ENCODE data around the gene SHQ1. TPM values are rescaled to one million over a fixed set of nuclear protein-coding genes. Genes with fewer than 3 reads are reported as not detected.

SHQ1 gene
- total and polyA plus RNA-seq, 2 donors, result 17.4 to 22.6 TPM

GRCh38 chr3:72702390-72702789 lies 145.9 kb downstream of the SHQ1 start:
- no peaks in the 10 kb centered on the region for H3K4me1 ChIP-seq (ENCODE audit: control insufficient read depth in 2 of 2, insufficient read depth in 2 of 2, low read length in 2 of 2)
- no peak for DNase-seq (ENCODE audit: low read depth in 6 of 9, low spot score in 9 of 9)
- 98% methylated on average over 7 of the region's 7 CpGs for WGBS
- H3K36me3 ChIP-seq (ENCODE audit: control insufficient read depth in 2 of 2, insufficient read depth in 2 of 2, low read length in 1 of 2), result no peaks in the 10 kb centered on the region
- no peak overlapping the region for H3K4me3 ChIP-seq (ENCODE audit: low read length in 2 of 2)
- H3K27ac ChIP-seq (ENCODE audit: low read depth in 1 of 2, low read length in 1 of 2), result no peak overlapping the region
- H3K27me3 ChIP-seq (ENCODE audit: control insufficient read depth in 2 of 2, insufficient read depth in 1 of 2, low read length in 1 of 2), result no peaks in the 10 kb centered on the region
- H3K9me3 ChIP-seq (ENCODE audit: control insufficient read depth in 2 of 2, insufficient read depth in 1 of 2, low read length in 1 of 2), result no peaks in the 10 kb centered on the region

GRCh38 chr3:72700106-72700505 lies 148.1 kb downstream of the SHQ1 start:
- Histone ChIP-seq H3K9me3 (ENCODE audit: control insufficient read depth in 2 of 2, insufficient read depth in 1 of 2, low read length in 1 of 2) (no peaks in the 10 kb centered on the region), H3K27ac (ENCODE audit: low read depth in 1 of 2, low read length in 1 of 2) (no peak overlapping the region), H3K27me3 (ENCODE audit: control insufficient read depth in 2 of 2, insufficient read depth in 1 of 2, low read length in 1 of 2) (no peaks in the 10 kb centered on the region), H3K4me1 (ENCODE audit: control insufficient read depth in 2 of 2, insufficient read depth in 2 of 2, low read length in 2 of 2) (no peaks in the 10 kb centered on the region), H3K36me3 (ENCODE audit: control insufficient read depth in 2 of 2, insufficient read depth in 2 of 2, low read length in 1 of 2) (no peaks in the 10 kb centered on the region), H3K4me3 (ENCODE audit: low read length in 2 of 2) (no peak overlapping the region)
- DNase-seq (ENCODE audit: low read depth in 6 of 9, low spot score in 9 of 9), result no peak
- 95% methylated on average over 2 of the region's 2 CpGs for WGBS

- no peaks in the 10 kb centered on the region for H3K4me1 ChIP-seq (ENCODE audit: control insufficient read depth in 2 of 2, insufficient read depth in 2 of 2, low read length in 2 of 2)
- no peak overlapping the region for H3K27ac ChIP-seq (ENCODE audit: low read depth in 1 of 2, low read length in 1 of 2)
- no peak for DNase-seq (ENCODE audit: low read depth in 6 of 9, low spot score in 9 of 9)
- no peaks in the 10 kb centered on the region for H3K27me3 ChIP-seq (ENCODE audit: control insufficient read depth in 2 of 2, insufficient read depth in 1 of 2, low read length in 1 of 2)
- H3K4me3 ChIP-seq (ENCODE audit: low read length in 2 of 2), result no peak overlapping the region
- WGBS, result 77% methylated on average over 5 of the region's 5 CpGs
- H3K36me3 ChIP-seq (ENCODE audit: control insufficient read depth in 2 of 2, insufficient read depth in 2 of 2, low read length in 1 of 2), result no peaks in the 10 kb centered on the region
- H3K9me3 ChIP-seq (ENCODE audit: control insufficient read depth in 2 of 2, insufficient read depth in 1 of 2, low read length in 1 of 2), result no peaks in the 10 kb centered on the region
Measured at GRCh38 chr3:72699631-72700030, 148.6 kb downstream of the SHQ1 start.

Other genes starting within 250 kb of the SHQ1 start
- 6.6 TPM for gene GXYLT2, start 39.6 kb upstream of the SHQ1 start, total RNA-seq
- 2.9 TPM for gene GXYLT2, start 39.6 kb upstream of the SHQ1 start, polyA plus RNA-seq
- gene PPP4R2, start 148.4 kb upstream of the SHQ1 start, total RNA-seq, result 79.7 TPM
- 36.6 TPM for gene PPP4R2, start 148.4 kb upstream of the SHQ1 start, polyA plus RNA-seq
- gene EBLN2, start 213.2 kb upstream of the SHQ1 start, total RNA-seq, result 4.2 TPM
- gene EBLN2, start 213.2 kb upstream of the SHQ1 start, polyA plus RNA-seq, result 0.94 TPM